Calu3 (cell line): ENCODE measurements around the gene HELLS. TPM values are rescaled to one million over a fixed set of nuclear protein-coding genes. Genes with fewer than 3 reads are reported as not detected.
"Not testable (repeated sequence)": the region's sequence is repeated elsewhere in the genome, so short reads cannot be mapped to it uniquely, and the experiment has no call there.

ENCODE experiments used
- BruUV-seq: library from RNA; stranded (reverse); fragments of 400-500 nt; replicated peaks from 2 replicates; lab custom pipeline; 2021; lab: Mats Ljungman, UMichigan
- CTCF ChIA-PET: fragments of 300-600 bp; sonication (Branson Sonifier 250); formaldehyde crosslinking; loops from one replicate; lab custom pipeline; 2022; ENCODE audit warnings: antibody characterized with exemption; lab: Charles Lee
- DNase-seq: peaks from one replicate; pipeline ENCODE4 v3.0.0; 2022
- H3K27ac Mint-ChIP-seq: one replicate; pipeline ENCODE4 v1.8.0; 2022; ENCODE audit warnings: mixed read lengths; ENCODE audit not compliant: unreplicated experiment
- H3K27me3 Mint-ChIP-seq: one replicate; pipeline ENCODE4 v1.8.0; 2022; ENCODE audit warnings: mixed read lengths; ENCODE audit not compliant: unreplicated experiment
- H3K36me3 Mint-ChIP-seq: one replicate; pipeline ENCODE4 v1.8.0; 2022; ENCODE audit warnings: mild to moderate bottlenecking, moderate library complexity, mixed read lengths; ENCODE audit not compliant: insufficient read depth, unreplicated experiment
- H3K4me1 Mint-ChIP-seq: one replicate; pipeline ENCODE4 v1.8.0; 2022; ENCODE audit warnings: mild to moderate bottlenecking, low read depth, mixed read lengths; ENCODE audit not compliant: unreplicated experiment
- H3K4me3 Mint-ChIP-seq: one replicate; pipeline ENCODE4 v1.8.0; 2022; ENCODE audit warnings: mild to moderate bottlenecking, low read depth, moderate library complexity, mixed read lengths; ENCODE audit not compliant: unreplicated experiment
- H3K9me3 Mint-ChIP-seq: one replicate; pipeline ENCODE4 v1.8.0; 2022; ENCODE audit warnings: low read depth, mixed read lengths; ENCODE audit not compliant: unreplicated experiment
- intact Hi-C: fragments of 100-400 bp; cut with micrococcal nuclease; formaldehyde crosslinking; loops from one replicate; pipeline ENCODE4 v1.10.0; 2022; ENCODE audit not compliant: unreplicated experiment
- total RNA-seq: library from RNA; stranded (reverse); gene quantifications from 2 replicates; pipeline ENCODE4 v1.2.3, GENCODE V29; 2022
- TF ChIP-seq, protein P1 (sequence below): fragments of 200-600 bp; IDR thresholded peaks from one replicate; pipeline ENCODE4 v1.8.0; 2022; ENCODE audit warnings: antibody characterized with exemption; ENCODE audit not compliant: unreplicated experiment

The HELLS gene
- total RNA-seq, 1 experiment from 2014 or later = 63.3 TPM

DNA sequence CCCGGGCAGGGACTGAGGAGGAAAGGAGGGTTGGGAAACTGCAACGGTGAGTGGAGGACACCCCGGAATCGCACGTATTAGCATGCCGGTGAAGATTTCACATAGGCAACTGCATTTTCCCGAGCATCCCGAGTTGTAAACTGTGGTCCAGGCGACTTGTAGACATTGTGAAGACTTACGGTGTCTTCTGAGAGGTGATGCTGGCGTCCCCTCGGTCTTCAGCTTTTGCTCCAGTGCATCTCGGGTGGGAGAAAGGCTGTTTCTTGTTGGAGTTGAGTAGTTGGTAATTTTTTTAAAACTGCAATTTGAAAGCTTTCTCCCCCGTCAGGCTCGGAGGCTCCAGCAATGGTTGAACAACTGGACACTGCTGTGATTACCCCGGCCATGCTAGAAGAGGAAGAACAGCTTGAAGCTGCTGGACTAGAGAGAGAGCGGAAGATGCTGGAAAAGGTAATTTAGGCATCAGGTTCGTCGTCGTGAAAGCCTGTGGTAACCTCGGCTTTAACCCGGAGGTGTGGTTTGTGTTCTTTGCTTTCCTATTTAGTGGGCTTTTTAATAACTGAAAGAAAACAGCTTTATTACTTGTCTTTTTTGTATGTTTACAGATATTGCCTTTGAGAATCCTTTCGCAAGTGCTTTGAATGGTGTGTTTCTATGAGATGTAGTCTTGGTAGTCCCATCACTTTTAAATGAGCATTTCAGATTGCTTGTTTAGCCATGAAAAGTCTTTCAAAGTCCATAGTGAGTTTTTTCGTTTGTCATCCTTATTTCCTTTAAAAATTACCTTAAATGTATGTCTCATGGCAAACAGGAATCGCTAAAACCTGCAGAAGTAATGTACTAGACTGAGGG is 687 bp downstream of the HELLS start:
- Mint-ChIP-seq H3K4me1 (peaks cover 7% of the 10 kb centered on the region), H3K27me3 (no peaks in the 10 kb centered on the region), H3K9me3 (no peaks in the 10 kb centered on the region), H3K4me3 (peak overlapping the region; percentile 100), H3K27ac (peak overlapping the region; percentile 82), H3K36me3 (peaks cover 18% of the 10 kb centered on the region)
- DNase-seq = no peak
- no TSS peak for BruUV-seq
- CTCF ChIA-PET = interaction anchor here (0.7 kb wide), 1 partner anchor 191 kb away, joined by 3 read pairs; no protein-coding TSS in a partner anchor
- TF ChIP-seq, protein P1, sequence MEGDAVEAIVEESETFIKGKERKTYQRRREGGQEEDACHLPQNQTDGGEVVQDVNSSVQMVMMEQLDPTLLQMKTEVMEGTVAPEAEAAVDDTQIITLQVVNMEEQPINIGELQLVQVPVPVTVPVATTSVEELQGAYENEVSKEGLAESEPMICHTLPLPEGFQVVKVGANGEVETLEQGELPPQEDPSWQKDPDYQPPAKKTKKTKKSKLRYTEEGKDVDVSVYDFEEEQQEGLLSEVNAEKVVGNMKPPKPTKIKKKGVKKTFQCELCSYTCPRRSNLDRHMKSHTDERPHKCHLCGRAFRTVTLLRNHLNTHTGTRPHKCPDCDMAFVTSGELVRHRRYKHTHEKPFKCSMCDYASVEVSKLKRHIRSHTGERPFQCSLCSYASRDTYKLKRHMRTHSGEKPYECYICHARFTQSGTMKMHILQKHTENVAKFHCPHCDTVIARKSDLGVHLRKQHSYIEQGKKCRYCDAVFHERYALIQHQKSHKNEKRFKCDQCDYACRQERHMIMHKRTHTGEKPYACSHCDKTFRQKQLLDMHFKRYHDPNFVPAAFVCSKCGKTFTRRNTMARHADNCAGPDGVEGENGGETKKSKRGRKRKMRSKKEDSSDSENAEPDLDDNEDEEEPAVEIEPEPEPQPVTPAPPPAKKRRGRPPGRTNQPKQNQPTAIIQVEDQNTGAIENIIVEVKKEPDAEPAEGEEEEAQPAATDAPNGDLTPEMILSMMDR = no peak
- intact Hi-C loops = no loop called here

DNA sequence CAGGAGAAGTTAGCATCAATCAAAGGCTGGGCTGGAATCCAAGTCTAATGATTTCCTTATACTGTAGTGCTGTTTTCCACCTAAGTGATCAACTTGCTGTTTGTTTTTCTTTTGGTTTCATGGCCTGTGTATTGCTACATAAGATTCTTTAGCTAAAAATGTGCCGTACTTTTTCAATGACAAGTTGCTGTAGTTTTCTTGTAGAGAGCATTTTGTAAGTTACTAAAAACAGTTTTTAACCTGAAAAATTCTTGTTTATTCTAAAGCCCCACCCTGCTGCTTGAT is 1.3 kb downstream of the HELLS start:
- Mint-ChIP-seq H3K27ac (no peak overlapping the region), H3K4me1 (peaks cover 7% of the 10 kb centered on the region), H3K4me3 (peak overlapping the region; percentile 100), H3K27me3 (no peaks in the 10 kb centered on the region), H3K9me3 (no peaks in the 10 kb centered on the region), H3K36me3 (peaks cover 18% of the 10 kb centered on the region)
- TF ChIP-seq, protein P1 = no peak
- intact Hi-C loops = no loop called here
- DNase-seq = no peak
- CTCF ChIA-PET = no interaction called here
- BruUV-seq = TSS peak; percentile 63

DNA sequence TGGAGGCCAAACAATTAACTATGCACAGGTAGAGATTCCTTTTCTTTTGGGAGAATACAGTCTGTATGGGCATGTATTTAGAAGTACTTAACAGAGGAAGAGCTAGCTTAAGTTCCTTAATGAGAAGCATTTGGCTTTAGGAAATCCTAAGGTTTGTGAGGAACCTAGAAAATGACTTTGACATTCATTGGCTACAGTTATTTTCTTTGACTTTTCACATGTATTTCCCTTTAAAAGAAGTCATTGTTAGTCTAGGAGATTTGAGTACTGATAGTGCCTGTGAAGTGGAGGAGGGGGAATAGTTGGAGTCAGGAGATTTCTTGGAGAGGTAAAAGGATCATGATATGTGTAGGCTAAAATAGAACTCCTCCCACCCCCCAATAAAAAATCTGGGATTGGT is 3.6 kb downstream of the HELLS start:
- CTCF ChIA-PET = no interaction called here
- no peak overlapping the region for H3K27ac Mint-ChIP-seq

DNA sequence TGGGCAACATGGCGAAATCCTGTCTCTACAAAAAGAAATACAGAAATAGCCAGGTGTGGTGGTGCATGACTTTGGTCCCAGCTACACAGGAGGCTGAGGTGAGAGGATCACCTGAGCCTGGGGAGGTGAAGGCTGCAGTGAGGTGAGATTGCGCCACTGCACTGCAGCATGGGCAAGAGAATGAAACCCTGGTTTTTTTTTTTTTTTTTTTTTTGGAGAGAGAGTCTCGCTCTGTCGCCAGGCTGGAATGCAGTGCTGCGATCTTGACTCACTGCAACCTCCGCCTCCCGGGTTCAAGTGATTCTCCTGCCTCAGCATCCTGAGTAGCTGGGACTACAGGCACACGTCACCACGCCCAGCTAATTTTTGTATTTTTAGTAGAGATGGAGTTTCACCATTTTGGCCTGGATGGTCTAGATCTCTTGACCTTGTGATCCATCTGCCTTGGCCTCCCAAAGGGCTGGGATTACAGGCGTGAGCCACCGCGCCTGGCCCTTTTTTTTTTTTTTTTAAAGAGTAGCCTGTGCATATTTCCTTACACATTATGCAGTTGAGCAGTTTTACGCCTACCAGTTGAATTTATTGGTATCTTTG is 22.2 kb downstream of the HELLS start:
- DNase-seq, H3K36me3 Mint-ChIP-seq, H3K4me3 Mint-ChIP-seq, H3K4me1 Mint-ChIP-seq, H3K27ac Mint-ChIP-seq, BruUV-seq, H3K27me3 Mint-ChIP-seq, H3K9me3 Mint-ChIP-seq, intact Hi-C loops: not testable (repeated sequence)
- CTCF ChIA-PET = interaction anchor here (0.7 kb wide), 1 partner anchor 1013 kb away, joined by 3 read pairs; no protein-coding TSS in a partner anchor

More for the DNA sequence above, 3.6 kb downstream of the HELLS start:
- H3K4me1 Mint-ChIP-seq = peaks cover 7% of the 10 kb centered on the region
- H3K4me3 Mint-ChIP-seq = no peak overlapping the region
- BruUV-seq = no TSS peak
- TF ChIP-seq, protein P1 = no peak
- intact Hi-C loops = no loop called here
- H3K9me3 Mint-ChIP-seq = no peaks in the 10 kb centered on the region
- H3K27me3 Mint-ChIP-seq = no peaks in the 10 kb centered on the region
- peaks cover 18% of the 10 kb centered on the region for H3K36me3 Mint-ChIP-seq
- DNase-seq = no peak

DNA sequence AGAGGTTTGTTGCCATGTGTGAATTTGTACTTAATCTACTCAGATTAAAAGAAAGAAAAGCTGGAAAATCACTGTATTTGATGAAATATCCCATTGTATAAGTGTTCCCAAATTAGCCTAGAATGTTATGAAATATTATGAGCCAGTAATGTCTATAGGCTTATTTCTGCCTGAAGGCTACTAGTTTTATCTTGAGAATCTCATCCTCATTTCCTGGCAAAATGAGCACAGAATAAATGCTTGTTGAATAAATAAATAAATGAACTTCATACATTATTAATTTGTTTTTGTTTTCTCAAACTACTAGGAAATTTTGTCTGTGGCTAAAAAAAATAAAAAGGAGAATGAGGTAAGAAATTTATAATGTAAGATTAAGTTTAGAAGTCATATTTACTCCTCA is 25.5 kb downstream of the HELLS start:
- H3K4me3 Mint-ChIP-seq = no peak overlapping the region
- H3K27me3 Mint-ChIP-seq = no peaks in the 10 kb centered on the region
- CTCF ChIA-PET = no interaction called here
- no TSS peak for BruUV-seq
- no peak for DNase-seq
- no peaks in the 10 kb centered on the region for H3K36me3 Mint-ChIP-seq
- H3K27ac Mint-ChIP-seq = no peak overlapping the region
- no peaks in the 10 kb centered on the region for H3K9me3 Mint-ChIP-seq
- TF ChIP-seq, protein P1 = no peak
- H3K4me1 Mint-ChIP-seq = peaks cover 8% of the 10 kb centered on the region
- intact Hi-C loops = no loop called here
